Measurements from ENCODE around the gene CEP83. TPM values are rescaled to one million over a fixed set of nuclear protein-coding genes. Genes with fewer than 3 reads are reported as not detected.

Gene CEP83
- total RNA-seq, 4 donors from 2014 or later = 6.7 to 21.2 (median 8.3) TPM

DNA sequence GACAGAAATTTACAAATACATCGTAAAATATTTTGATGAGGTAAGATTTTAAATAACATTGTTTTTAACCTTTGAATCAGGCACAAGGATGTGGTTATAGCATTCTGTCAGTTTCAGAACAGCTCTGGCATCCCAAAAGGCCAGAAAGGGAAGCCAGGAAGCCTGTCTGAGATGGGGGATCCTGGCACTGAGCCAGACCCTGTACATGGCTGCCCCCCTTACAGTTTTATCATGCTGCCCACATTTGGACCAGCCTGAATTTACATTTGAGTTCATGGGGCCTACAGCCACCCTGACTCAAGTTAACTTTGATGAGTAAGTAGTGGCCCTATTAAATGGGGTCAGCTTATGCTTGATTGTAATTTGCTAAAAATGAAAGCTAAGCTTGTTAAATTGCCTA lies 155.7 kb downstream of the CEP83 start:
- 95% methylated on average over 1 of the region's 1 CpG for WGBS
- peaks cover 0 to 4% (median 0%) of the 10 kb centered on the region in 4 donors for H3K4me1 ChIP-seq
- no peak for TF ChIP-seq EP300 (IDR thresholded peaks at IDR 0.05)
- TF ChIP-seq POLR2A (IDR thresholded peaks at IDR 0.05; ENCODE audit: low read depth) = no peak
- no peak for TF ChIP-seq POLR2AphosphoS5 (IDR thresholded peaks at IDR 0.05)
- TF ChIP-seq, protein P1, sequence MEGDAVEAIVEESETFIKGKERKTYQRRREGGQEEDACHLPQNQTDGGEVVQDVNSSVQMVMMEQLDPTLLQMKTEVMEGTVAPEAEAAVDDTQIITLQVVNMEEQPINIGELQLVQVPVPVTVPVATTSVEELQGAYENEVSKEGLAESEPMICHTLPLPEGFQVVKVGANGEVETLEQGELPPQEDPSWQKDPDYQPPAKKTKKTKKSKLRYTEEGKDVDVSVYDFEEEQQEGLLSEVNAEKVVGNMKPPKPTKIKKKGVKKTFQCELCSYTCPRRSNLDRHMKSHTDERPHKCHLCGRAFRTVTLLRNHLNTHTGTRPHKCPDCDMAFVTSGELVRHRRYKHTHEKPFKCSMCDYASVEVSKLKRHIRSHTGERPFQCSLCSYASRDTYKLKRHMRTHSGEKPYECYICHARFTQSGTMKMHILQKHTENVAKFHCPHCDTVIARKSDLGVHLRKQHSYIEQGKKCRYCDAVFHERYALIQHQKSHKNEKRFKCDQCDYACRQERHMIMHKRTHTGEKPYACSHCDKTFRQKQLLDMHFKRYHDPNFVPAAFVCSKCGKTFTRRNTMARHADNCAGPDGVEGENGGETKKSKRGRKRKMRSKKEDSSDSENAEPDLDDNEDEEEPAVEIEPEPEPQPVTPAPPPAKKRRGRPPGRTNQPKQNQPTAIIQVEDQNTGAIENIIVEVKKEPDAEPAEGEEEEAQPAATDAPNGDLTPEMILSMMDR (IDR thresholded peaks at IDR 0.05) = no peak
- no peaks in the 10 kb centered on the region for H3K27me3 ChIP-seq
- intact Hi-C loops (cut with DNase I) = no loop called here
- no peak for DNase-seq (ENCODE audit: extremely low spot score)
- H3K27ac ChIP-seq (replicated peaks in 1 of 4) = no peak overlapping the region
- no peak overlapping the region for H3K4me3 ChIP-seq
- no peaks in the 10 kb centered on the region for H3K9me3 ChIP-seq
- peaks cover 0 to 52% (median 30%) of the 10 kb centered on the region in 4 donors for H3K36me3 ChIP-seq

DNA sequence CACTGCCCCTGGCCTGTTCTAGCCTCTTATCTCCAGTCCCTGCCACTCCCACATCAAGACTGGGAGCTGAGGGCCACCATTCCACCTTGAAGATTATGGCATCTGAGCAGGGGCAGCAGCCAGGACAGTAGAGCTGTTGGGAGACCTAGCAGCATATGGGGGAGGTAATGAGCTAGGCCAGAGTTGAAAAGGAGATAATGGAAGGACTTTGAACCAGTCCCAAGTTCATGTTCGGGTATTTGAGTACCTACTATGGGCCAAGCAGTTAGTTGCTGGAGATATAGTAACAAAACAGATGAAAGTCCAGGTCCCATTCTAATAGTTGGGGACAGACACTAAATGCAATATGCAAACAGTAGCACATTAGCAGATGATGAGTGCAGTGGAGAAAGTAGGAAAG lies 159.8 kb downstream of the CEP83 start:
- no peak for DNase-seq (ENCODE audit: extremely low spot score)
- H3K9me3 ChIP-seq = no peaks in the 10 kb centered on the region
- 86% methylated on average over 1 of the region's 1 CpG for WGBS
- H3K4me3 ChIP-seq = no peak overlapping the region
- H3K4me1 ChIP-seq = peaks cover 0 to 4% (median 0%) of the 10 kb centered on the region in 4 donors
- TF ChIP-seq EP300 (IDR thresholded peaks at IDR 0.05) (no peak), POLR2AphosphoS5 (IDR thresholded peaks at IDR 0.05) (no peak), POLR2A (IDR thresholded peaks at IDR 0.05; ENCODE audit: low read depth) (no peak)
- TF ChIP-seq, protein P1 (IDR thresholded peaks at IDR 0.05) = no peak
- no peak overlapping the region for H3K27ac ChIP-seq (replicated peaks in 1 of 4)
- intact Hi-C loops (cut with DNase I) = no loop called here
- H3K36me3 ChIP-seq = peaks cover 0 to 33% (median 16%) of the 10 kb centered on the region in 4 donors
- H3K27me3 ChIP-seq = no peaks in the 10 kb centered on the region

DNA sequence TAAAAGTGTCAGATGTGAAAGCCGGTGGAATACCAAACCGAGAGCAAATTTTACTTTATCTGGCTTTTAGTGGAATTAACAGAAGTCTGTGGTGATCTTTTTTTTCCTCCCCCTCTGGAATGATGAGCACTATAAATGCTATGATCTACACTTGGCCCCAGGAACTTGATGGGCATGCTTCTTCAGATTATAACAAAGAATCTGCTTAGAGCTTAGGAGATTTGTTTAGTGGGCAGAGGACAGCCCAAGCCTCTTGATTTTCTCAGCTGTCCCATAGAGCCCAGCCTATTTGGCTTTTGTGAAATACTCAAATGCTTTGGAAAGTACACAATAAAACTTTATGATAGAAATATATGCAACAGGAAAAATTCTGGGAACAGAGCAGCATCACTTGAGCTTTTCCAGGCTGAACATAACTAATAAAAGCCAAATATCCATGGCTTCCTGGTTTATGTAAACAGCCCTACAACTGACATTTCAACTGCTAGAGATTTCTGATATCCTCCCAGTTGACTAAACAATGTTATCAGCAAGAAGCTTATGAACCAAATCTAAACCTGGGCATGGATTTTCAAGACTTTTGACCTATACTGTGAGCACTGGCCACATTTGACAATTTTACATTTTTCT lies 161.7 kb downstream of the CEP83 start:
- Histone ChIP-seq H3K27ac (replicated peaks in 1 of 4) (no peak overlapping the region), H3K36me3 (peaks cover 0 to 29% (median 14%) of the 10 kb centered on the region in 4 donors), H3K4me3 (no peak overlapping the region), H3K9me3 (no peaks in the 10 kb centered on the region), H3K27me3 (no peaks in the 10 kb centered on the region), H3K4me1 (peaks cover 0 to 4% (median 0%) of the 10 kb centered on the region in 4 donors)
- WGBS = 87% methylated on average over 2 of the region's 2 CpGs
- TF ChIP-seq POLR2AphosphoS5 (IDR thresholded peaks at IDR 0.05) (no peak), EP300 (IDR thresholded peaks at IDR 0.05) (no peak)
- no peak for DNase-seq (ENCODE audit: extremely low spot score)
- intact Hi-C loops (cut with DNase I) = no loop called here

DNA sequence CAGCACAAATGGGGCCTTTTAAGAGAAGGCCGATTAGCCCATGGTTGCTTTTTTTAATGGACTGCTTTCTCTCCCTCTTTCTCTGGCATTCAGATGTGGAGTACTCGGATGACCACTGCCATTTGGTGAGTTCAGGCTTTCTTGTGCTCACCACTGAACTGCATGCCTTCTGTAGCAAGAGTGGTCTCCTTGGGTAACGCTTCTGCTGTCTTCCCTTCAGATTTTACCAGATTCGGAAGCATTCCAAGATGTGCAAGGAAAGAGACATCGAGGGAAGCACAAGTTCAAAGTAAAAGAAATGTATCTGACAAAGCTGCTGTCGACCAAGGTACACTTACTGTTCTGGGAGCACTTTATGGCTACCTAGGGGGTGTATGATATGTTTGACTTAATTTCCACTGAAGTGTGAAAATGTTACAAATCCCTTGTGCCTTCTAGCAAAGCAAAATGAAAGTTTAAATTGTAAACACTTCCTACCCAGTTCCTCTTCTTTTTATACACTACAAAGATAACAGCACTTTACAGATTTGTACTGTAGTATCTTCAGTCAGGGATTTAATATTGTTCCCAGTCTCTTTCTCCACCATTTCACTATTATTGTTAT lies 162.5 kb downstream of the CEP83 start:
- Histone ChIP-seq H3K27ac (replicated peaks in 1 of 4) (no peak overlapping the region), H3K27me3 (no peaks in the 10 kb centered on the region), H3K36me3 (peaks cover 0 to 29% (median 14%) of the 10 kb centered on the region in 4 donors), H3K4me3 (no peak overlapping the region), H3K4me1 (peaks cover 0 to 4% (median 0%) of the 10 kb centered on the region in 4 donors), H3K9me3 (no peaks in the 10 kb centered on the region)
- WGBS = 93% methylated on average over 6 of the region's 6 CpGs
- DNase-seq (ENCODE audit: extremely low spot score) = no peak
- intact Hi-C loops (cut with DNase I) = no loop called here
- TF ChIP-seq POLR2AphosphoS5 (IDR thresholded peaks at IDR 0.05) = no peak
- no peak for TF ChIP-seq POLR2A (IDR thresholded peaks at IDR 0.05; ENCODE audit: low read depth)

DNA sequence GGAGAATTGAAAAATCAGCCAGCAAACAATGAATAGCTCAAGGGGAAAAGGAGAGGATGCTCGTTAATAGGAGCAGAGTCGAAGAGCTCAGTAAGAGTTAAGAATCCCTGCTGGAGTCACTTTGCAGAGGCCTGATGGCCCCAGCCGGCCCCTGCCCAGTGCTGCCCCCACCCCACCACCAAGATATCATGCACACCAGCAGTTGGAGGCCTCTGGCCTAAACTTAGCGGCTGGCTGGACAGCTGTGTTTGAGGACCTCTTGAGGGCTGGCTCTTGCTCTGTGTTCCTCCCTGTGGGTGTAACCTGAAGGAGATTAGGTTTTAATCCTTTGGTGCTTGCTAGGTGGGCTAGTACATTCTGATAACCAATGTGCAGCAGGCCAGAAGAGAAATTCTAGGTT lies 169.3 kb downstream of the CEP83 start:
- no peak for DNase-seq (ENCODE audit: extremely low spot score)
- Histone ChIP-seq H3K27ac (replicated peaks in 1 of 4) (peak overlapping the region; percentile 14 to 48 (median 42)), H3K36me3 (peaks cover 0 to 14% (median 0%) of the 10 kb centered on the region in 4 donors), H3K4me3 (no peak overlapping the region), H3K4me1 (peaks cover 17 to 34% (median 25%) of the 10 kb centered on the region in 4 donors), H3K27me3 (no peaks in the 10 kb centered on the region), H3K9me3 (no peaks in the 10 kb centered on the region)
- WGBS = 48% methylated on average over 3 of the region's 4 CpGs
- intact Hi-C loops (cut with DNase I) = no loop called here
- TF ChIP-seq POLR2A (IDR thresholded peaks at IDR 0.05; ENCODE audit: low read depth) (no peak), EP300 (IDR thresholded peaks at IDR 0.05) (no peak), POLR2AphosphoS5 (IDR thresholded peaks at IDR 0.05) (no peak)
- TF ChIP-seq, protein P1 (IDR thresholded peaks at IDR 0.05) = no peak
